Transverse colon (tissue), 4 donors: Measurements from ENCODE around the gene FAM13C. TPM values are rescaled to one million over a fixed set of nuclear protein-coding genes. Genes with fewer than 3 reads are reported as not detected.

Experiments
- DNase-seq: peaks from one replicate; pipeline ENCODE4 v3.0.0-alpha.2; 2019
- H3K27ac ChIP-seq, 4 donors: fragments of 200-600 bp; sonication (generic); 2 replicates each; pipeline ENCODE4 v1.5.1; 2016 to 2018; ENCODE audit warnings: inconsistent platforms in 4 of 4
- H3K27me3 ChIP-seq: fragments of 200-600 bp; sonication (generic); 2 replicates; pipeline ENCODE4 v1.5.1; 2017; ENCODE audit warnings: inconsistent platforms
- H3K36me3 ChIP-seq, 4 donors: fragments of 200-600 bp; sonication (generic); 2 replicates each; pipeline ENCODE4 v1.5.1; 2017 to 2019; ENCODE audit warnings: inconsistent platforms in 4 of 4
- H3K4me1 ChIP-seq, 4 donors: fragments of 200-600 bp; sonication (generic); 2 replicates each; pipeline ENCODE4 v1.5.1; 2017 to 2020; ENCODE audit warnings: inconsistent platforms in 4 of 4
- H3K4me3 ChIP-seq, 4 donors: fragments of 200-600 bp; sonication (generic); 1 replicate in 1 of 4; 2 replicates in 3 of 4; pipeline versions ENCODE4 v1.5.1 to v1.6.1; 2017 to 2019; ENCODE audit warnings: inconsistent platforms in 4 of 4
- H3K9me3 ChIP-seq, 2 donors: fragments of 200-600 bp; sonication (generic); 2 replicates each; pipeline ENCODE4 v1.5.1; 2017 to 2019; ENCODE audit warnings: inconsistent platforms in 2 of 2
- CTCF ChIP-seq, 5 experiments: fragments of 200-600 bp in 3 of 5; fragments of 450-650 bp in 2 of 5; sonication (generic) in 3 of 5; IDR thresholded peaks; 1 replicate in 2 of 5; 2 replicates in 3 of 5; pipeline ENCODE4 v1.5.1; 2016 to 2017; ENCODE audit warnings: antibody characterized with exemption in 5 of 5, inconsistent platforms in 3 of 5, mild to moderate bottlenecking in 2 of 5, moderate library complexity in 1 of 5
- EP300 ChIP-seq: sonication (generic); formaldehyde crosslinking; IDR thresholded peaks from one replicate; pipeline ENCODE4 v1.6.1; 2017; ENCODE audit warnings: antibody characterized with exemption, low read depth
- POLR2A ChIP-seq: fragments of 450-650 bp; IDR thresholded peaks from one replicate; pipeline ENCODE4 v1.6.1; 2016; ENCODE audit warnings: antibody characterized with exemption, mild to moderate bottlenecking, moderate library complexity
- POLR2AphosphoS5 ChIP-seq, 3 donors: sonication (generic); formaldehyde crosslinking; IDR thresholded peaks; one replicate each; pipeline ENCODE4 v1.6.1; 2016; ENCODE audit warnings: antibody characterized with exemption in 3 of 3
- WGBS, 2 donors: methylation state at CpG; one replicate each; pipeline ENCODE4 v1.1.5; 2018; ENCODE audit warnings: low coverage in 1 of 2; 5-methylcytosine and 5-hydroxymethylcytosine counted together
- in situ Hi-C, 4 donors: fragments of 200-750 bp; cut with MboI; loops; one replicate each; pipeline versions ENCODE4 v1.15.0 to v1.15.1; 2017; ENCODE audit warnings: low sequenced_read_pairs in 3 of 4, low pct_ligation_motif_present in 1 of 4, low pct_unique_long_range_greater_than_20kb in 1 of 4
- intact Hi-C: fragments of 100-400 bp; cut with DNase I; formaldehyde crosslinking; loops from one replicate; pipeline ENCODE4 v1.15.1; 2023; ENCODE audit warnings: low total_unique reads
- total RNA-seq, 4 donors: library from RNA; depleted of rRNA; stranded (reverse); fragments of >200 nt; gene quantifications; one replicate each; pipeline ENCODE4 v1.1.0, GENCODE V29; 2016

FAM13C gene
- total RNA-seq, 4 donors from 2014 or later: 5.6 to 9.7 (median 6.1) TPM

GRCh38 chr10:59397961-59398360 is 35.6 kb upstream of the FAM13C start:
- no peaks in the 10 kb centered on the region for H3K4me1 ChIP-seq
- H3K27me3 ChIP-seq: no peaks in the 10 kb centered on the region
- 75 to 78% methylated on average over 3 of the region's 3 CpGs for WGBS, 2 donors
- no peak for DNase-seq
- no peaks in the 10 kb centered on the region for H3K9me3 ChIP-seq
- in situ Hi-C loops (no loop called here), intact Hi-C loops (no loop called here)
- no peak overlapping the region for H3K27ac ChIP-seq
- no peak for TF ChIP-seq EP300
- H3K4me3 ChIP-seq: no peak overlapping the region
- H3K36me3 ChIP-seq: no peaks in the 10 kb centered on the region

- Histone ChIP-seq H3K27me3 (no peaks in the 10 kb centered on the region), H3K36me3 (no peaks in the 10 kb centered on the region), H3K4me1 (no peaks in the 10 kb centered on the region), H3K4me3 (no peak overlapping the region), H3K27ac (no peak overlapping the region), H3K9me3 (no peaks in the 10 kb centered on the region)
- TF ChIP-seq EP300 (no peak), POLR2AphosphoS5 (IDR thresholded peaks at IDR 0.05) (no peak), POLR2A (no peak), CTCF (IDR thresholded peaks at IDR 0.05) (no peak)
- in situ Hi-C loops (no loop called here), intact Hi-C loops (no loop called here)
- no peak for DNase-seq
These were observed 33.6 kb upstream of the FAM13C start for GRCh38 chr10:59395984-59396383.

- Histone ChIP-seq H3K36me3 (no peaks in the 10 kb centered on the region), H3K27ac (no peak overlapping the region), H3K4me3 (no peak overlapping the region), H3K27me3 (no peaks in the 10 kb centered on the region), H3K4me1 (no peaks in the 10 kb centered on the region), H3K9me3 (no peaks in the 10 kb centered on the region)
- in situ Hi-C loops: no loop called here
- intact Hi-C loops: no loop called here
- DNase-seq: no peak
- 80 to 91% methylated on average over 1 of the region's 1 CpG for WGBS, 2 donors
- no peak for TF ChIP-seq CTCF (IDR thresholded peaks at IDR 0.05)
- TF ChIP-seq POLR2A: no peak
- TF ChIP-seq POLR2AphosphoS5 (IDR thresholded peaks at IDR 0.05): no peak
- TF ChIP-seq EP300: no peak
These were observed 31.0 kb upstream of the FAM13C start for GRCh38 chr10:59393349-59393748.

GRCh38 chr10:59391060-59391459 is 28.7 kb upstream of the FAM13C start:
- Histone ChIP-seq H3K4me1 (no peaks in the 10 kb centered on the region), H3K27ac (no peak overlapping the region), H3K27me3 (no peaks in the 10 kb centered on the region), H3K36me3 (no peaks in the 10 kb centered on the region), H3K4me3 (no peak overlapping the region), H3K9me3 (no peaks in the 10 kb centered on the region)
- whole genome bisulfite sequencing, 2 donors: 56 to 81% methylated on average over 2 of the region's 2 CpGs
- in situ Hi-C loops: no loop called here
- no peak for TF ChIP-seq CTCF (IDR thresholded peaks at IDR 0.05)
- no peak for TF ChIP-seq POLR2A
- intact Hi-C loops: no loop called here
- DNase-seq: no peak

GRCh38 chr10:59388671-59388976 is 26.3 kb upstream of the FAM13C start:
- WGBS, 2 donors: 83 to 91% methylated on average over 1 of the region's 1 CpG
- Histone ChIP-seq H3K27me3 (no peaks in the 10 kb centered on the region), H3K4me3 (no peak overlapping the region), H3K36me3 (no peaks in the 10 kb centered on the region), H3K4me1 (no peaks in the 10 kb centered on the region), H3K9me3 (no peaks in the 10 kb centered on the region), H3K27ac (no peak overlapping the region)
- no peak for TF ChIP-seq POLR2A
- intact Hi-C loops (no loop called here), in situ Hi-C loops (no loop called here)
- no peak for DNase-seq
